ENCODE results near the gene ATXN1.
"Not testable (repeated sequence)": the region's sequence is repeated elsewhere in the genome, so short reads cannot be mapped to it uniquely, and the experiment has no call there.

The ATXN1 gene

DNA sequence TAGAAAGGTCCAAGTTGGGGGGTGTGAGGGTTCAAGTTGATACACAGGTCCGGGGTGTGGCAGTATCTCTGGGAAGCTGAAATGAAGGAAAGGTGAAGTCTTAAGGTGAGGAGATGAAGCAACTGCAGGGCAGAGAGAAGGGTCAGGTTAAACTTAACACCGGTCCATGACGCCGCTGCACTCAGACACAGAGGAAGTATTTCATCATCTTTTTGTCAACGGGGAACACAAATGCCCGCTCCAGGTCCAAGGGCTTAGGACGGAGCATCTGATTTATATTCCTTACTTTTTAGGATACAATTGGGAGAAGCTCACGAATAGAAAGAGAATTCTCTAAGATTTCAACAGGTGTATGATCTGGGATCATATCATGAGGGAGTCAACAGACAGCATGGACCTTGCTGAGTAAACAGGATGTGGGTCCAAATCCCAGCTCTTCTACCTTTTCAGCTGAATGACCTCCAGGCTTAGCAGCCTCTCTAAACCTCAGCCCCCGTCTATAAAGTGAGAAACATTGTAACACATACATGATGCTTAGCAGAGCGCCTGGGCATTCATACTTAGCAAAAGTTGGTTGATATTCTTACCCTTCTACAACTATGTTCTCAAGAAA is 197.5 kb downstream of the ATXN1 start:
- no peak for DNase-seq

- no peak for DNase-seq
These were observed 198.8 kb downstream of the ATXN1 start for GRCh38 chr6:16562498-16562897.

DNA sequence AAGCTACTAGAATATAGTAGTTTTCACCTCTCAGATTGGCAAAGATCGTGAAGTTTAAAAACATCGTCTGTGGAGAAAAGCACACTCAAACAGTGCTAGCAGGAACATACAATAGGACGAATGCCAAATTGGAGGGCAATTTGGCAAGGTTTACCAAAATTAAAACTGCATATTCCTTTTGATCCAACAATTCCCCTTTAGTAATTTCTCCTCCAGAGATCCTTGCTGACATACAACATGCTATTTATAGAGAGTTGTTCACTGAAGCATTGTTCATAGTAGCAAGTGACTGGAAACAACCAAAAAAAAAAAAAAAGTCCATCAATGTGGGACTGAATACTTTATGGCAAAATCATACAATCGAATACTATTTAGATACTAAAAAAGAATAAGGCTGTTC is 202.2 kb downstream of the ATXN1 start:
- no peak for DNase-seq

GRCh38 chr6:16555550-16555949 is 205.7 kb downstream of the ATXN1 start:
- DNase-seq = no peak

DNA sequence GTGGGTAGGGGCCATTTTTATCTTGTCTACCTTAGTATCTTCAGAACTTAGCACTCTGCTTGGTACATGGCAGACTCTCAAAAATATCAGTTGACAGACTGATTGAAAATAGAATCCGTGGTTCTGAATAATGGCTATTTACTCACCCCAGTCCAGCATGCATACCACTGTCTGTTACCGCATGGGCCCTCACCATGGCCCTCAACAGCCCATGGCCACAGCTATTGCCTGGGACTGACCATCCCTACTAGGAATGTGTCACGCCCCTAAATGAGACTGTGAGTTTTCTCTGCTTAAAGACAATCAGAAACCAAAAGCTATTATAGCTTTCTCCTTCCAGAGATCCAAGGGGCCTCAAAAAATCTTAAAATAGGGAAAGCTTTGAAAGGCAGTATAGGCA is 207.7 kb downstream of the ATXN1 start:
- no peak for DNase-seq

GRCh38 chr6:16551466-16551865 is 209.8 kb downstream of the ATXN1 start:
- DNase-seq = no peak

- no peak for DNase-seq
These were observed 213.1 kb downstream of the ATXN1 start for GRCh38 chr6:16548121-16548520.

- DNase-seq = no peak
These were observed 213.7 kb downstream of the ATXN1 start for GRCh38 chr6:16547587-16547986.

DNA sequence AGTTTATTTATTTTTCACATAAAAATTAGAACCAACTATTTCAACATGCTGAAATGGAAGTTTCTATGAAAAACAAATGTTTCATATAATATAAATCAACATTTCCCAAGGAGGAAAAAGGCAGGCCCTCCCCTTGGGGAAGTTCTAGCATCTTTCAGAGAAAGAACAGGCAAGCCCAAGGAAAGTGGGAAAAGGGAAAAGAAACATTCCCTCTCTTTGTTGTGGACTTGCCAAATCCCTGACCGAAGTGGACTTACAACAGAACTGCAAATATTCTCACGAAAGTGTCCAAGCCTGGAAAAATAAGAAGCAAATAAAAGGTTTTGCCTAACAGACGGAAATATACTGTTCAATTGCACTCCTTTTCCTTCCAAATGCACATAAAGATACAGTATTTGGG is 214.4 kb downstream of the ATXN1 start:
- DNase-seq = no peak

DNA sequence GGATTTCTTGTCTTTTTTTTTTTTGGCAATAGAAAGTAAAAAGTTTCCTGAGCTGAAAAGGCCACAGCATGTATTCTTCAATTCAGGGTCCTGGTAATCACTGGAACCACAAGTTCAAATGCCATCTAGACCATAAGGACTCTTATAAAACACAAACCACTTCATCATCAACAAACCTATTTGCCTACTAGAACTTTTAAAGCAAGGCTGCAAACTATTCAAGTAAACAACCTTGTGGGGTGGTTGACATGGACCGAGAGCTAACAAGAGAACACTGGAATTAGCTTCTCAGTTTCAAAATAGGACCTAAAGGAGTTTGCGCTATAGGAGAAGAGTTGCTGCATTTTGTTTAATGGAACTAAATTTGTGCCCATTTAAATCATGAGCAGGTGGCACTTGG is 215.9 kb downstream of the ATXN1 start:
- no peak for DNase-seq

DNA sequence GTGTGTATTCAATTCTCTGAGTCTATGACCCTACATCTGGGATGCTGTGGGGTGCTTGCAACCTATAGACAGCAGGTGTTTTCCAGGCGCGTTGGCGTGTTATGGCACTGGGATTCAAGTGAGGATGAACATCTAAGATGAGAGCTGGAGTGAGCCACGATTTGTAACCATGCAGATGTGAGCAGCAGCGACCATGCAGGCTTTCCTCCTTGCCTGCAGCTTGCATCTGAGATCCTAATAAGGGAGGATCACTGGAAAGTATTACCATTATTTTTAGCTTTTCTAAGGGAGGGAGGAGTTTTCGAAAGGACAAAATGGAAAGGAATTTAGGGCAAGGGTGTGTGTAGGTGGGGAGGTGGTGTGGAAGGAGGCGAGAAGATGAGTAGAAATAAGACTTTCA is 216.7 kb downstream of the ATXN1 start:
- no peak for DNase-seq

- DNase-seq = no peak
These were observed 217.3 kb downstream of the ATXN1 start for GRCh38 chr6:16544006-16544405.

GRCh38 chr6:16543521-16543920 is 217.7 kb downstream of the ATXN1 start:
- no peak for DNase-seq

- DNase-seq = no peak
These were observed 219.2 kb downstream of the ATXN1 start for GRCh38 chr6:16542070-16542469.

DNA sequence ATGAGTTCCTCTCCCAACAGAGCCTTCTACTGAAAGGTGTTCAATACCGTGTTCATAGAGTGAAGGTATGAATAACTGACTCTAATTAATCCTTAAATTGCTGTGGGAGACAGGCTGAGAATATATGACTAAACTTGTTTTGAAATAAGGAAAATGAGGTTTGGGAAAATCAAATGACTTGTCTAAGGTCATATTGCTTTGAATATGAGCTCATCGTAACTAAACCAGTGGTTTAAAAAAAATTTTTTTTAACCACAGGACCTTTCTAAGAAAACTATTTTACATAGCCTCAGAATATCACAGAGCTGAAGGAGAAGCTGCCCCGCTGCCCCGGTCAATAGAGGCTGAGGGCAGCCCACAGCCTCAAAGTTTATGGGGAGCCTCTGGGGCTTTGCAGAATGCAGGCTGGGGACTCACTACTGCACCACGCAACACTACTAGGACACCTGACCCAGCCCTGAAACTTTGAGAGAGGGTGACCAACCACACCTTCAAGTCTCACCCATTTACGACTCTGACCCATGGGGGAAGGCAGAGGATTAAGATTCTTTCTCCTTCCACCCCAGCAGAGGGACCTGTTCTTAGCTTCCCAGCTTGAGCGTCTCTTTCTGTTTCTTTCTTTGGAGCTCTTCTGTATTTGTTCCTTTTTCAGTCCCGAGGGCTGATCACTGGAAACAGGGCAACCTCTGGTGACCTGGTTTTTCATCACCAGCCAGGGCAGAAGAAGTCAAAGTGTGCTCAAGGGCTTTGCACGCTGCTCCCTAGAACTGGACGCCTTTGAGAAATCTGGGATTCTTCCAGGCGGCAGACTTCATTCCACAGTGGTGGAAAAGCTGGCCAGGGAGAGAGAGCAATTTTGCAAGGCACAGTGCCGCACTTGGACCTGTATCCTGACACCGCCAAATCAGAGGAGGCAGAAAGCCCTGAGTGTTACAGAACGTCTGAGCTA is 220.2 kb downstream of the ATXN1 start:
- no peak for DNase-seq

- not testable (repeated sequence) for DNase-seq
These were observed 220.9 kb downstream of the ATXN1 start for GRCh38 chr6:16540383-16540782.

GRCh38 chr6:16539086-16539931 is 222.0 kb downstream of the ATXN1 start:
- DNase-seq = no peak

- no peak for DNase-seq
These were observed 225.7 kb downstream of the ATXN1 start for GRCh38 chr6:16535564-16535963.

DNA sequence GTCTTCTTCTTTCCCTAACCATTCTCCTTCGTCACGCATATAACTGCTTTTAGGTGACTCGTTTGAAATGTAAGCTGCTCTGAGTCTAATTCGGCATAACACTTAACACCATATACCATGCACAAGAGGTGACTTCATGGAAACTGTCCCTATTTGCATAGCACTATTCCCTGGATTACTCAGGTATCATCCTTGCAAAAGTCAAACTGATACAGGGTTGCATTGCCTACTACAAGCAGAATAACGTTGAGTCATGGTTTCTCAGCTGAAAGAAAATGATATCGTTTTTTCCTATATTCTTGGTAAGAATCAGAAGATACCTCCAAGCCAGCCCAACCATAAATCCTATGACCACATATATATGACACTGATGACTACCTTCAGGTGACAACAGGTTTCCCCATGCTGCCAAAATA is 227.5 kb downstream of the ATXN1 start:
- DNase-seq = no peak

DNA sequence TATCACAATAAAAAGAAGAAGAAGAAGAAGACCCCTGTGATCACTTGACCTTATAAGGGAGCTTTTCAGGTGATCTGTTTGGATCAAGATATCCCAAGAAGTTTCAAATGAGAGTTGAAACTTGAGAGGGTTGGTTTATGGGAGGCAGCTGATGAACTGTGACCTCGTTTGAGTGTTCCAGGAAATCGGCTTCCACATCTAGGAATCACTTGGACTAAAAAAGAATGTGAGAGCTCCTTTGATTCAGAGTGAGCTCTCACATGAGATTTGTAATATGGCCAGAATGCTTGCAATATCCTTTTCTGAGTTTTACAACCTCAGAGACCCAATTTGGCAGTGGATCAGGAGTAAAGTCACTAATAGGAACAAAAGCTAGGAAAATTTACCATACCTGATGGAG is 228.1 kb downstream of the ATXN1 start:
- no peak for DNase-seq

DNA sequence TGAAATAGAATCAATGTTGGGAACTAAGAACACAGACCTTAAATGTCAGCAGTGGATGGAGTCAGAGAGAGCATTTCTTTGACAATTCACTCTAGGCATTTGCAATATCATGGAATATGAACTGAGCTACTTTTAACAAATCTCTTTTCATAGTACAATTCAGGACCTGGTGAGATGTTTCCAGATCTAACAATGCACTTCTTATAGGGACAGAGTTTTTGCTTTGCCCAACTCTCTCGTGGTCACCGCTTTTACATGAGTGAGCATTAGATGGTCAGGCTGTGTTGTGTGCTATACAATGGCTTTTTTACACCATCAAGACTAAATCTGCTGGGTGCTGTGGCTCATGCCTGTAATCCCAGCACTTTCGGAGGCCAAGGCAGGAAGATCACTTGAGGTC is 233.6 kb downstream of the ATXN1 start:
- no peak for DNase-seq

DNA sequence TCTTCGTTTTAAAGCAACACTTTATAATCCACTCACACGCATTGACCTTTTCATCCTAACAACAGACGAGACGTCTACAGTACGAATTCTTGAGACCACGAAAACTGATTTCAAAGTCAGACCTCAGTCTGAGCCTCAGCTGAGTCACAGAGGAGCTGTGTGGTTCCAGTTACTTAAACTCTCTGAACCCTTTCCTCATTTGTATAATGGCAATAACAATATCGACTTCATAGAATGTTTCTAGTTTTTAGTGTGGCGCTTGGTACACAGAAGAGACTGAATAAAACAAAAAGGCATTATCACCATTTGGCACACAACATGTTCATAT is 236.9 kb downstream of the ATXN1 start:
- DNase-seq = no peak

DNA sequence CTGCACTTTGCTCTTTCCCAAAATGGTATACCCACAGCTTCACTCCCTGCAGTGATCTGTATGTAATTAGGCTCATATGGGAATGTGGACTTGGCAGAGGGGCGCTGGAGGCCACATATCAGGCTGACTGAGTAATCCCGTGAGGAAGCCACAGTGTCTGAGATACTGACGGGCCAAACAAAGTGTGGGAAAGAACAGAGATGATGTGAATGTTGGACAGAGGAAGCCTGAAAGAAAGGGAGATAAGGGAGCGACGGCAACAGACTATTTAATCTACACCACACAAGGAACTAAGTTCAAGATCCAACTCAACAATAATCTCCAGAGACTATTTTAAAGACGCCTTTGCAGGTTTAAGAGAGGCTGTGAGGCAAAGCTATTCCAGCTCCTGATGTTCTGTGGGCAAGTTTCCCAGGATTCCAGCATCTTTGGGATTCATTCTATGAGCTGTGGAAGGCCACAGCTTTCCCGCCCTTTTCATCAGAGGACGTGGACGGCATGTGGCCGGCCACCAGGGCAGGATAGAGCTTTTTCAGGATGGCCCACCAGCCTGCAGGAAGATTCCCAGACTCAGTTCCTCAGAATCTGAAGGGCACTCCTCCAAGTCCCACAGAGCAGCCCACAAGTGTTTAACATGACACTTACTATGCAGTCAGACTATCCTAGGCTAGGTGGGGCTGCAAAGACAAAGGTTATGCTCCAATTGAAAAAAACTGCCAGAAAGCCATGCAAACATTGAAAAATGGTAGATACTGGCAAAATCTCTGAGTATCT is 237.5 kb downstream of the ATXN1 start:
- DNase-seq = no peak

All from CD4-positive, alpha-beta T cell treated with Interleukin-21 for 1 hour (primary cell).